ENCODE results near the gene SNAPC3. TPM values are rescaled to one million over a fixed set of nuclear protein-coding genes. Genes with fewer than 3 reads are reported as not detected.
A peak's percentile ranks its signal among the peaks of the same experiment; 100 is the strongest.

SNAPC3 gene
- total and polyA plus RNA-seq, 2 of the 4 experiments (the other 2 are of a cell fraction): 22.0 to 31.0 TPM

- H3K79me1 ChIP-seq (ENCODE audit: low read depth in 1 of 2, low read length in 2 of 2): peaks cover 15 to 31% of the 10 kb centered on the region in 2 experiments
- ChIA-PET CTCF (no interaction called here), POLR2A (ENCODE audit: unreplicated experiment) (interaction anchor here (0.8 kb wide), 1 partner anchor 144 kb away, joined by 3 read pairs; no protein-coding TSS in a partner anchor)
- H3K56ac ChIP-seq (ENCODE audit: extremely low read depth, insufficient read depth, low read length): peak overlapping the region; percentile 91
- DNase-seq: no peak
- H4K20me1 ChIP-seq (ENCODE audit: insufficient read depth, low read length): peaks cover 14% of the 10 kb centered on the region; the same call in 1 of the 2 replicates
- H4K5ac ChIP-seq (ENCODE audit: low read depth, low read length): peak overlapping the region; percentile 97
- H3K9me3 ChIP-seq (ENCODE audit: control insufficient read depth, insufficient read depth, low read length): no peaks in the 10 kb centered on the region
- peak overlapping the region; percentile 95 for H3K4ac ChIP-seq (ENCODE audit: low read depth, low read length)
- in situ Hi-C loops (cut with MboI; ENCODE audit: low sequenced_read_pairs) (no loop called here), dilution Hi-C loops (cut with HindIII; ENCODE audit: low sequenced_read_pairs, unreplicated experiment) (no loop called here), intact Hi-C loops (cut with micrococcal nuclease) (loop anchor here (1.0 to 2.0 kb wide), 4 partner anchors 49 to 211 kb away; partner anchors contain the start of gene TTC39B)
- no peaks in the 10 kb centered on the region for H3K27me3 ChIP-seq (ENCODE audit: control insufficient read depth, insufficient read depth, low read length)
- peak overlapping the region; percentile 70 for H3K18ac ChIP-seq (ENCODE audit: low read depth, low read length)
- H4K91ac ChIP-seq (ENCODE audit: insufficient read depth, low read depth, low read length): peak overlapping the region; percentile 81
- H3K14ac ChIP-seq (replicated peaks; ENCODE audit: low read depth, low read length): peak overlapping the region; percentile 93
- peak overlapping the region; percentile 93 for H2AK9ac ChIP-seq (replicated peaks; ENCODE audit: low read depth, low read length, poor library complexity)
- H2BK15ac ChIP-seq (ENCODE audit: low read depth, low read length): 0 out of 3 replicates have a peak overlapping the region, but pooled peaks have one; percentile 7
- TF ChIP-seq SMC3 (IDR thresholded peaks at IDR 0.05; ENCODE audit: low read depth, low read length) (no peak), RFX5 (IDR thresholded peaks at IDR 0.05; ENCODE audit: low read depth, low read length) (no peak), MAZ (IDR thresholded peaks at IDR 0.05; ENCODE audit: borderline replicate concordance, low read depth, low read length) (no peak), FOS (IDR thresholded peaks at IDR 0.05; ENCODE audit: low read depth, low read length) (no peak), CTCF (conservative IDR thresholded peaks at IDR 0.05; ENCODE audit: low read depth, low read length) (no peak), BHLHE40 (IDR thresholded peaks at IDR 0.05; ENCODE audit: low read depth, low read length) (no peak)
- TF ChIP-seq, protein P1, sequence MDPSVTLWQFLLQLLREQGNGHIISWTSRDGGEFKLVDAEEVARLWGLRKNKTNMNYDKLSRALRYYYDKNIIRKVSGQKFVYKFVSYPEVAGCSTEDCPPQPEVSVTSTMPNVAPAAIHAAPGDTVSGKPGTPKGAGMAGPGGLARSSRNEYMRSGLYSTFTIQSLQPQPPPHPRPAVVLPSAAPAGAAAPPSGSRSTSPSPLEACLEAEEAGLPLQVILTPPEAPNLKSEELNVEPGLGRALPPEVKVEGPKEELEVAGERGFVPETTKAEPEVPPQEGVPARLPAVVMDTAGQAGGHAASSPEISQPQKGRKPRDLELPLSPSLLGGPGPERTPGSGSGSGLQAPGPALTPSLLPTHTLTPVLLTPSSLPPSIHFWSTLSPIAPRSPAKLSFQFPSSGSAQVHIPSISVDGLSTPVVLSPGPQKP (IDR thresholded peaks at IDR 0.05; ENCODE audit: borderline replicate concordance, low read depth, low read length): no peak
- H2BK5ac ChIP-seq (ENCODE audit: low read depth, low read length, poor library complexity, severe bottlenecking): peak overlapping the region; percentile 85
- H3K4me1 ChIP-seq (ENCODE audit: control insufficient read depth, insufficient read depth, low read length): peaks cover 3% of the 10 kb centered on the region
- H4K8ac ChIP-seq (ENCODE audit: low read depth in 2 of 2, low read length in 2 of 2): peak overlapping the region; percentile 97 to 98
- H3K36me3 ChIP-seq (ENCODE audit: control insufficient read depth, insufficient read depth, low read length): peaks cover 13% of the 10 kb centered on the region
- H3K4me3 ChIP-seq (ENCODE audit: insufficient read depth, low read depth, low read length): peak overlapping the region; percentile 80
- peak overlapping the region; percentile 91 for H3K9ac ChIP-seq (ENCODE audit: low read depth, low read length)
- ATAC-seq (ENCODE audit: low read depth): no peak
- BruUV-seq (replicated peaks): no TSS peak
- peak overlapping the region; percentile 91 for H2AK5ac ChIP-seq (ENCODE audit: low read depth, low read length)
- H3K9me1 ChIP-seq (ENCODE audit: insufficient read depth, low read length): peaks cover 12% of the 10 kb centered on the region
- WGBS, 2 experiments (ENCODE audit: extremely low coverage in 2 of 2, insufficient read length in 1 of 2): no CpG with 5 or more reads among the region's 9 CpGs
- 0 out of 2 replicates have a peak overlapping the region, but pooled peaks have one; percentile 16 for H2BK20ac ChIP-seq (ENCODE audit: low read depth, low read length)
- H3K4me2 ChIP-seq (ENCODE audit: low read depth, low read length): peak overlapping the region; percentile 92
- H2BK120ac ChIP-seq (ENCODE audit: low read depth, low read length): peak overlapping the region; percentile 64
- peak overlapping the region; percentile 93 for H3K27ac ChIP-seq (ENCODE audit: insufficient read depth, low read length)
- peak overlapping the region; percentile 88 for H3K23ac ChIP-seq (ENCODE audit: low read depth, low read length)
- peak overlapping the region; percentile 89 for H2AFZ ChIP-seq (replicated peaks; ENCODE audit: low read length, poor library complexity)
These were observed 695 bp upstream of the SNAPC3 start for GRCh38 chr9:15421990-15422371.

All from IMR-90 (cell line).